ENCODE data around the gene NPBWR2. TPM values are rescaled to one million over a fixed set of nuclear protein-coding genes. Genes with fewer than 3 reads are reported as not detected.

Gene NPBWR2
- total and polyA plus RNA-seq, 8 donors, result not detected

DNA sequence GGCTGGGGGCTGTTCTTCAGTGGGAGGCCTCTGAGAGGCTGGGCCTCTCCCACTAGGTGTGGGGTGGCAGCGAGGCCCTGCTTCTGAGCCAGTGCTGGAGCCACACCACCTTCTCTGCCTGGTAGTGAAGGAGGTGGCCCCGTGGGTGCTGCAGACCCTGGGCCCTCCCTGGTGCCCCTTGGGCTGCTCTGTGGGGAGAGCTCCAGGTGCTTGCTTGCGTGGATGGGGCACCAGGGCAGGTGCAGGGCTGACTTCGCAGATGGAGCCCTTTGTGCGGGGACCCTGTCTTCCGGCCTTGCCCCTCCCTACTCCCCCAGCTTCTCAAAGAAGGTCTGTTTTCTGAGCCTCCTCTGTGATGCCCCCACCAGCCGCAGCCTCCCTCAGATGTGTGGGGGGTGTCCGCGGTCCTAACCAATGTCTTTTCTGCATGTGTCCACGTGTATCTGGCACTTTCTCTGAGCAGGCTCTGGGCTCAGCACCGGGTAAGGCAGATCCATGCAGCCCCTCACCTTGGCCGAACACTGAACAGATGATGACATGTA lies 39.6 kb upstream of the NPBWR2 start:
- intact Hi-C loops (cut with DNase I), result no loop called here
- no peaks in the 10 kb centered on the region for H3K4me1 ChIP-seq
- 72 to 83% methylated on average over 12 of the region's 12 CpGs for WGBS, 2 donors
- H3K36me3 ChIP-seq, result no peaks in the 10 kb centered on the region
- no peak overlapping the region for H3K27ac ChIP-seq
- FAIRE-seq, result no peak
- ATAC-seq, result no peak
- no peak for DNase-seq
- no peaks in the 10 kb centered on the region for H3K27me3 ChIP-seq
- H3K4me3 ChIP-seq, result no peak overlapping the region
- H3K9me3 ChIP-seq, result no peaks in the 10 kb centered on the region
- no peak for TF ChIP-seq CTCF (IDR thresholded peaks at IDR 0.05)

GRCh38 chr20:64146301-64146935 lies 39.1 kb upstream of the NPBWR2 start:
- Histone ChIP-seq H3K4me3 (no peak overlapping the region), H3K9me3 (no peaks in the 10 kb centered on the region), H3K4me1 (no peaks in the 10 kb centered on the region), H3K27me3 (no peaks in the 10 kb centered on the region), H3K36me3 (no peaks in the 10 kb centered on the region), H3K27ac (no peak overlapping the region)
- intact Hi-C loops (cut with DNase I), result no loop called here
- WGBS, 2 donors, result 76% methylated on average over 7 of the region's 7 CpGs
- ATAC-seq (no peak), FAIRE-seq (no peak), DNase-seq (no peak)
- no peak for TF ChIP-seq CTCF (IDR thresholded peaks at IDR 0.05)

- DNase-seq (no peak), FAIRE-seq (no peak), ATAC-seq (no peak)
- WGBS, 2 donors, result 81 to 91% methylated on average over 15 to 17 of the region's 17 CpGs
- H3K27ac ChIP-seq, result no peak overlapping the region
- H3K9me3 ChIP-seq, result no peaks in the 10 kb centered on the region
- no peaks in the 10 kb centered on the region for H3K27me3 ChIP-seq
- H3K36me3 ChIP-seq, result no peaks in the 10 kb centered on the region
- no peak overlapping the region for H3K4me3 ChIP-seq
- TF ChIP-seq CTCF (IDR thresholded peaks at IDR 0.05), result no peak
- intact Hi-C loops (cut with DNase I), result no loop called here
- H3K4me1 ChIP-seq, result no peaks in the 10 kb centered on the region
These were observed 38.3 kb upstream of the NPBWR2 start for GRCh38 chr20:64145458-64146300.

DNA sequence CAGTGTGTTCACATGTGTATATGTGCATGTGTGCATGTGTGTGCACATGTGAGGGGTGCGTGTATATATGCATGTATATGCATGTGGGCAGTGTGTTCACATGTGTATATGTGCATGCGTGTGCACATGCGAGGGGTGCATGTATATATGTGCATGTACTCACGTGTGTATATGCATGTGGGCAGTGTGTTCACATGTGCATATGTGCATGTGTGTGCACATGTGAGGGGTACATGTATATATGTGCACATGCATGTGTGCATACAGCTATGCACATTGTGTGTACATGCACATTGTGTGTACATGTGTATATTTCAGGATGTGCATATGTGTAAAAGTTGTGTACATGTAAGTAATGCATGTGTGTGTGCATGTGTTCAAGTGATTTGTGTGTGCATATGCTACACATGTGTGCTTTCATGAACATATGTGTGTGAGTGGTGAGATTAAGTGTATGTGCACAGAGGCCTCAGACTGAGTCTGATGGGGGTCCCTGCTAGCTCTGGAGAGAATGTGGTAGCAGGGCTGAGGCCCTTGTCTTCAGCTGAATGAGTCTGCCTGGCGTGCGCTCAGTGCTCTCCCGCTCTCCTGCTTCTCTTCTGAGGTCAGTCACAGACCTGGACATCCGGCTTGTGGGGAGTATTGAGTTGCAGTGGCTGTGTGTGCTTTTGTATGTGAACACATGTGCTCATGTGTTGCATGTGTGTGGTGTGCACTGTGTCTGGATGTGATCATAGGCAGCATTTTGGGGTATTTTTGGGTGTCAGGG lies 37.0 kb upstream of the NPBWR2 start:
- no peak for TF ChIP-seq CTCF (IDR thresholded peaks at IDR 0.05)
- Histone ChIP-seq H3K27me3 (no peaks in the 10 kb centered on the region), H3K27ac (no peak overlapping the region), H3K4me1 (no peaks in the 10 kb centered on the region), H3K36me3 (no peaks in the 10 kb centered on the region), H3K4me3 (no peak overlapping the region), H3K9me3 (no peaks in the 10 kb centered on the region)
- ATAC-seq, result no peak
- intact Hi-C loops (cut with DNase I), result no loop called here
- no peak for DNase-seq
- 76 to 90% methylated on average over 8 of the region's 8 CpGs for WGBS, 2 donors
- FAIRE-seq, result no peak

Data from pancreas (tissue), 10 donors.